GM18873 (cell line): ENCODE measurements around the gene UMOD.
"Not testable (repeated sequence)": the region's sequence is repeated elsewhere in the genome, so short reads cannot be mapped to it uniquely, and the experiment has no call there.

Source experiments
- ATAC-seq: cut with Tn5 transposase; IDR thresholded peaks from one replicate; pipeline ENCODE4 v1.9.1; 2021; ENCODE audit warnings: mild to moderate bottlenecking, moderate library complexity, moderate number of reproducible peaks; ENCODE audit not compliant: unreplicated experiment, low FRiP score

UMOD gene

DNA sequence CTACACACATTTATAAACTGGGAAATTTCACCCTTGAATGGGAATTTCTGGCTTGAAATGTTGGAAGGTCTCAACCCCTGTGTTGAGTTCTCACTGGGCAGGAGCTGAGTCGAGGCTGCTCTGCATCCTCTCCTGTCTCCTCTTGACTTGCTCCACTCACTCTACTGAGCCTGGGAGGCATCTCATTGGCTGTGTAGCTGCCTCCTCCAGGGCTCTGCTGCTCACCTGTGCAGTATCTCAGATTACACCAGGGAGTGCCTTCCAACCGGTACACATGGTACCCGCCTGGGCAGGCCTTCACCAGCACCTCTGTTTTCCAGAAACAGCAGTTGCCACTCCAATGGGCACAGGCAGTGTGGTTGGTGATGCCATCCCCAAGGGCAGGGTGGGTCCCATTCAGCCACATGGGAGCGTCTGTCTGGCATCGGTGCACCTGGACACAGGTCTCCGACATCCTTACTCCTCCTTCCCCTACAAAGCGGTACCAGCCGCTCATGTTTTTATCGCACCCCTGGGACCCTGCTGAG, 28.9 kb downstream of the UMOD start:
- ATAC-seq = no peak

DNA sequence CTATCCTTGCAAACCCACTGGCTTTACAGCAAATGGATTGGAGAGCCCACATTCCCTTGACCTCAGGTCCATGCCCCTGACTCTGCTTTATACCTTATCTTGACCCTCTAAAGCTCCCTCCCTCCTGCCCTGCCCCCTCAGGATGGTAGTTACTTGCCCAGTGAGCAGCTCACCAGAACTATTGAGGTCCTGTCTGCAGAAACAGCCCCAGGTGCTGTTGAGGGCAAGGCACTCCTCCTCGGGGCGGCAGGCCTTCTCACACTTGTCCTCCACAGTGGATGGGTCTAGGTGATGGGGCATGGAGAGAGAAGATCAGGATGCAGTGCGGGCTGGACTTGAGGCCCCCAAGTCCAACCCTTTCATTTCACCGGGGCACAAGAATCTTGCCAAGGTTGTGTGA, 29.8 kb downstream of the UMOD start:
- ATAC-seq = no peak

DNA sequence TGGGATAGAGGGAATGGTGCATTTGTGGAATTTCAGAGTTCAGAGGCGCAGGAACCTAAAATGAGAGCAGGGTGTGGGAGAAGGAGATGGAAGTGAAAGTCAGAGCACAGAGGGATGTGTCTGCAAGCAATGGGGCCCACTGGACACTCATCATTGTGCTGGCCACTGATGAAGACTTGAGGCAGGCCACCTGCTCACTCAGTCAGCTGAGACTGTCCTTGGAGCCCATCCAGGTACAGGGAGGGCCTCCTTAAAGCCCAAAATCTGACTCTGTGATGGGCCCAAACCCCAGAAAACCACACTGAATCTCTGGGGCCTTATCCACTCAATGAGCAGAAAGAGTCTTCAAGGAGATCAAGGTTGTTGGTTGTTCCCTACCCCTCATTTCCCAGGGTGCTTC, 30.8 kb downstream of the UMOD start:
- no peak for ATAC-seq

DNA sequence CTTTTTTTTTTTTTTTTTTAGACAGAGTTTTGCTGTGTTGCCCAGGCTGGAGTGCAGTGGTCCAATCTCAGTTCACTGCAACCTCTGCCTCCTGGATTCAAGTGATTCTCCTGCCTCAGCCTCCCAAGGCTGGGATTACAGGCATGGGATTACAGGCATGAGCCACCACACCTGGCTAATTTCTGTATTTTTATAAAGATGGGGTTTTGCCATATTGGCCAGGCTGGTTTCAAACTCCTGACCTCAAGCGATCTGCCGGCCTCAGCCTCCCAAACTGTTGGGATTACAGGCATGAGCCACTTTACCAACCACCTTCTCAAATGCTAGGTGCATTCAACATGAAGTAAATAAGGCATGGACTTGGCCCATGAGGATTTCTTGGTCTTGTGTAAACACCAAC, 31.5 kb downstream of the UMOD start:
- ATAC-seq = not testable (repeated sequence)

DNA sequence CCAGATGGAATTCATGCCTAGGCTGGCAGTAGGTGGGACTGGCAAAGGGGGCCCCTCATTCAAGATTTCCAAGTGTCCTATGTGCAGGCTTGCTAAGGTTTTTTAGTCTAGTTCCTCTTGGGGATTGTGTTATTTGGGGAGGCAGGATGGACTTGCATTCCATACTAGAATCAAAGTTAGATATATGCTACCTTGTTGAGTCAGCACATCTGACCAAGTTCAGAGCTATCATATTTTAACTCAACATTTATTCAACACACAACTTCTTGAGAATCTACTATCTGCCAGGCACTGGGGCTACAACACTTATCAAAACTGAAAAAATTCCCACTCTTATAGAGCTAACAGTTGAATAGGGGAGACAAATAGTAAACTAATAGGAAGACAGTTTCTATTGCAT, 31.9 kb downstream of the UMOD start:
- no peak for ATAC-seq

DNA sequence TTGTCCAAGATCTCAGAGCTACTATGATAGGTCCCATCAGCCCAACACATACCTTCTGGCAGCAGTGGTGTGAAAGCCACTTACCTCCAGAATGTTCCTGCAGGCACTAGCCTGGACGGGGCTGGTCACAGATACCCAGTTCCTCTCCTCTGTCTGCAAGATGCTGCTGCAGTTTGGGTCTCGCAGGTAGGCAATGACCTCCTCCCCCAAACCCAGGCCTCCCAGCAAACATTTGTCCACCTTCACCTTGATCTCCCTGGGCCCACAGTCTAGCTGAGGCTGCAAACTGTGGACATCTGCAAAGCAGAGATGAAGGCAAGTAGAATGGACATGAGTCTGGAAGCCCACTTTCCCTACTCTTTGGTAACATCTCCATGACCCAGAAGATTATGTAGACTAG, 32.3 kb downstream of the UMOD start:
- ATAC-seq = no peak

DNA sequence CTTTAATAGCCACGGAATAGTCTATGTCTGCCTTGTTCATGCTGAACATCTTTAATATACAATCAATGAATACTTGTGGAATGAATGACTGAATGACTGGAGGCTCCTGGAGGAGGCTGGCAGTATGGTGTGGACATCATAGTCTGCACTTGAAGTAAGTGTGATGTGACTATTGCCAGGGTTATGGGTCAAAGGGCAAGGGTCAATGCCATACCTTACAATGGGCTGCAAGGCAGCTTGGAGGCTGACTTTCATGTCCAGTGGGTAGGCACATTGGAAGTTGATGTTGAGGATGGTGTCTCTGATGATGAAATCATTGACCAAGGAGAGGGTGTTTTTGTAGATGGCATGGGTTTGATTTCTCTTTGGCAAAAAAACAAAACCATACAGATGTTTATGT, 33.1 kb downstream of the UMOD start:
- ATAC-seq = no peak

DNA sequence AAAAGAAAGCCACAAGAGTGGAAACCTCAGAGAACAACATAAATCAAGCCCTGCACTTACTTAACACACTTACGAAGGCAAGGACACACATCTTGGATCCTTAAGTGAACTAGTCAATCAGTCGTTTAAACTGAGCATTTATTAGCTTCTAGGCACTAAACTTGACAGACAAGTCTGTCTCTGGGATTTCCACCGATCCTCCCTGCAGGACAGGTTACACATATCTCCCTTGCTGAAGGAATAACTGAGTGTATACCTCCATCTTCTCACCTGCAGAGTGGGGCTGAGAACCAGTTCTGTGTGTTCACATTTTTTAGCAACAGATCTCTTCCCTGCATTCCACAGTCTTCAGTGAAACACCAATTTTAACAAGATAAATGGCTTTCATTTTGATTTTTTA, 34.1 kb downstream of the UMOD start:
- ATAC-seq = no peak

DNA sequence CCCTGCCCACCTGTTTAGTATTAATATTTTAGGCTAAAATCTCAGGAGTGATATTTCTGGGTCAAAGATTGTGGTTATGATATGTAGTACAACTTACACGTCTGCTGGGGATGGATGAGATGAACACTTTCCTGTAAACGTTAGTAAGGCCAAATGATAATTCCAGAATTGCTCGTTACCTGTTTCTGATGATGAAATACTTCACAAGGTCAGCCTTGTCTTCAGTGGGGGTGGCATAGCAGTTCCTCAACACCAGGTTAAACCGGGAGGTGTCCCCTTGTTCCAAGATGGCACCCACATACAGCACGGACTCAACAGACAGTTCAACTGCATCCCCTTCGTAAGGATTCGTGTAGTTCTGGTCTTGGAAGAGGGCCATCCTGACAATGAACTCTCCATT, 34.5 kb downstream of the UMOD start:
- no peak for ATAC-seq

DNA sequence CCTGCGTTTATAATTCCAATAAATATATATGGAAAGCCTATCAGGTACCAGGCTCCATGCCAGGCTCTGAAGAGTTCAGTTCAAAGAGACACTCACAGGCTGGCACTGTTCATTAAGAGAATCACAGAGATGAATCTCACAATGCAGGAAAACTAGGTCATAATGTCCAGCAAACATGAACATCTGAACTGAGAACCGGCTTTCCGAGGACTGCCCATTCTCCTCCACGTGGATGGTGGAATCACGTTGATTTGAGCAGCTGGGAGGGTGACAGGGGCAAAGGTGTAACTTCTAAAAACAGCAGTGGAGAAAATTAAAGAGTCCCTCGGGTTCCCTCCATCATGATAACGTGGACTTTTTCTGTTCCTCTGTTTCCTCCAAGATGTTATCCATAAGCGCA, 35.4 kb downstream of the UMOD start:
- ATAC-seq = no peak

DNA sequence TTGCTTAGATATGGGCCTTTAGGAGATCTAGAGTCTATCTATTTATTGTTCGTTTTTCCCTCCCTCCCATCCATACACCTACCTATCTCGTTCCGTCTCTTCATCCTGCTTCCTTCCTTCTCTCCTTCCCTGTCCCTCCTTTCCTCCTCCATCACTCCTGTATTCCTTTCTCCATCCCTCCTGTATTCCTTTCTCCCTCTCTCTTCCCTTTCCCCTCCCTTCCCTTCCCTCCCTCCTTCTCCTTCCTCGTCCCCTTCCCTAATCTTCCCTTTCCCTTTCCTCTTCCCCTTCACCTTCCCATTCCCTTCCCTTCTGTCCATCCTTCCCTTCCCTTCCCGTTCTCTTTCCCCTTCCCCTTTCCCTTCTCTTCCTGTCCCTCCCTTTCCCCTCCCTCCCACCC, 35.8 kb downstream of the UMOD start:
- ATAC-seq = no peak

DNA sequence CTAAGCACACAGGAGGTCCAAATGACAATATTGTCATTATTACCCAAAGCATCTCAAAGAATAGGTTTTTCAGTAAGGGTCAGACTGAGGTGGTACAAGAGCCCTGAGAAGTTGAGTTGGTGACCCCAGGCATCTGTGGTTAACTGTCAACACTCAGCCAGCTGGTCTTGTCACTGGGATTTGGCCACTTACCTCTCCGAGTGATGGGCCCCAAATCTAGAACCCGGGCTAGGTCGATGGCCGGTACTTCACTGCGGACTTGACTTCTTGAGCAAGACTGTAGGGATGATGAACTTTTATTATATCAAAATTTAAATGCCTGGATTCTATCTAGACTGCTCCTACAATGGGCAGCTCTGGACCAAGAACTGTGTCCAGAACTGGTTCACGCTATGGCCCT, 36.8 kb downstream of the UMOD start:
- no peak for ATAC-seq

DNA sequence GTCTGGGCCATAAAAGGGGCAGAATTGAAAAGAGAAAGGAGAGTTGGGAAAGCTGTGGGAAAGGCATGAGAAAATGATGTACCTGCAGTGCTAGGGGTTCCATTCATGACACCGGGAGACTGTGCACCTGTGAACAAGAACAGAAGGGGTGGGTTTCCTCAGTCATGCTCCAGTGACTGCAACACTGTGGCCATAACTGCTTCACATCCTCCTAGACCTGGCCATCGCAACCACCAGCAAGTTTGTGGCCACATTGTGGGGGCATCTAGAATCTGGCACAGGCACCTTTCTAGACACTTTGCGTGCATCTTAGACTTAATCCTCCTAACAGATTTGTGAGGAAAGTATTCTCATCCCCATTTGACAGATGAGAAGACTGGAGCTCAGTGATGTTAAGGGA, 37.9 kb downstream of the UMOD start:
- no peak for ATAC-seq

DNA sequence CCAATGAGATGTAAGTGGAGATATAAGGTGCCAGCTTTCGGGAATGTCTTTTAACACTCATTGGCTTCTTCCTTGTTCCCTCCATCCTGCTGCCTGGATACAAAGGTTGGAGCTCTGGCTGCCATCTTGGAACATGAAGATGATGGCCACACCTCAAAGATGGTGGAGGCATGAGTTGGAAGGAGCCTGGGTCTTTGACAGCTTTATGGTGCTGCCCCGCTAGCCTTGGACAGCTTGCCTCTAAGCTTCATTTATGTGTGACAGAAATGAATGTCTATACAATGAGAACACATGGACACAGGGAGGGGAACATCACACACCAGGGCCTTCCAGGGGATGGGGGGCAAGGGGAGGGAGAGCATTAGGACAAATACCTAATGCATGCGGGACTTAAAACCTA, 38.8 kb downstream of the UMOD start:
- ATAC-seq = no peak

DNA sequence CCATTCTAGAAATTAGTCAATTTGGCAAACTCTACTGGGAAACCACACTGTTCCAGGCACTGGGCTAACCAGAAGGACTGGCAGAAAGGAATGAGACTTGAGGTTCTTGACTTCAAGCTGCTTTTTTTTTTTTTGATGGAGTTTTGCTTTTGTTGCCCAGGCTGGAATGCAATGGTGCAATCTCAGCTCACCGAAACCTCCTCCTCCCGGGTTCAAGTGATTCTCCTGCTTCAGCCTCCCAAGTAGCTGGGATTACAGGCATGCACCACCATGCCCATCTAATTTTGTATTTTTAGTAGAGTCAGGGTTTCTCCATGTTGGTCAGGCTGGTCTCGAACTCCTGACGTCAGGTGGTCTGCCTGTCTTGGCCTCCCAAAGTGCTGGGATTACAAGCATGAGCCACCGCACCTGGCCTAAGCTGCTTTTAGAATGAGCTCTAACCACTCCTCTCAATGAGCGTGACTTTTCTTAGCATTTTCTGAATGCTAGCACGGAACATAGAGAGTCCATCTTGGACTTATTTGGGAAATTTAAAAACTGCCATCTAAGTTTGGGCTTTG, 39.9 kb downstream of the UMOD start:
- not testable (repeated sequence) for ATAC-seq

DNA sequence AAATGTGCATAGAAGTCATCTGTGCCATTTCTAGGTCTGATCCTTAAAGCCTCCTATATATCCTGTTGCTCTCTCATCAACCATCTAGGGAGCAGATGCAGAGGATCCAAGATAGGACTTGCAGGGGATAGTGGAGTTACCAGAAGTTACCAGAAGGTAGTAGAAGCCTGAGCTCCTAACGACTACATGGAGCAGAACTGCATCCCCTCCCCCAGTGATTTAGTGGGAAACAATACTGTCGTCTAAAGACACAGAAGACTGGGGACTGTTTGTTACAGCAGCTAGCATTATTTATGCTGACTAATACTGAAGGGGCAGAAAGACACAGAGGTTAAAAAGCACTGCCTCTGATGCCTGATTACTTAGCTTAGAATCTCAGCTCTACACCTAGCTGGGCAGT, 41.0 kb downstream of the UMOD start:
- no peak for ATAC-seq

DNA sequence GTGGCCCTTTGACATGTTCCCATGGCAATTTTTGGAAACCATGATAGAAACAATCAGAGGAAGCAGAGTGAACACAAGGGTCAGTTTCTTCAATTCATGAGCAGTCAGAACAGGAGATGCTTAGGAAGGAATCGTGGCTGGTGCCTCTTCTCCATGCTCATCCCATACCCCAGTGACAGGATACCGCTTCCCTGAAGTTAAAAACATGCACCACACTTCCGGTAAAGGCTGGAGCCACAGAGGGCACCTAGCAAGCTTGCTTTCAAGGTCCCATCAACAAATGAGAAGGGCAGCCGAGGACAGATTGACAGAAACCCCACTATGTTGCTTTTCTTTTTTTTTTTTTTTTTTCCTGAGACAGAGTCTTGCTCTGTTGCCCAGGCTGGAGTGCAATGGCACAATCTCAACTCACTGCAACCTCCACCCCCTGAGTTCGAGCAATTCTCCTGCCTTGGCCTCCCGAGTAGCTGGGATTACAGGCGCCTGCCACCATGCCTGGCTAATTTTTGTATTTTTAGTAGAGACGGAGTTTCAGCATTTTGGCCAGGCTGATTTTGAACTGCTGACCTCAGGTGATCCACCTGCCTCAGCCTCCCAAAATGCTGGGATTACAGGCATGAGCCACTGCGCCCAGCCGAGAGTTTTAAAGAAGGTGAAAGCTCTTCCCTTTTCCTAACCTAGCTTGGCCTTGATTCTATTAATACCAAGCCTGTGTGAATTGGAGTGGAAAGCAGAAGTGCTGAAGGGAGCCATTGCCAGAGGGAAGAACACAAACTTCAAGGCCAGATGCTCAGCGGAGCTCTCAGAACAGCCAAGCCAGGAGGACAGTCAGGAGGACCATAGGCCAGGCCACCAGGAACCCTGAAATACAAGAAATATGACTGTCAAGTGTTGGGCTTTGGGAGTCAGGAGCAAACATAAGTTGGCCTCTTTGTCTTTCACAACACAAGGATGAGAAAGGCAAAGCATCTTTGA, 41.8 kb downstream of the UMOD start:
- ATAC-seq = no peak

DNA sequence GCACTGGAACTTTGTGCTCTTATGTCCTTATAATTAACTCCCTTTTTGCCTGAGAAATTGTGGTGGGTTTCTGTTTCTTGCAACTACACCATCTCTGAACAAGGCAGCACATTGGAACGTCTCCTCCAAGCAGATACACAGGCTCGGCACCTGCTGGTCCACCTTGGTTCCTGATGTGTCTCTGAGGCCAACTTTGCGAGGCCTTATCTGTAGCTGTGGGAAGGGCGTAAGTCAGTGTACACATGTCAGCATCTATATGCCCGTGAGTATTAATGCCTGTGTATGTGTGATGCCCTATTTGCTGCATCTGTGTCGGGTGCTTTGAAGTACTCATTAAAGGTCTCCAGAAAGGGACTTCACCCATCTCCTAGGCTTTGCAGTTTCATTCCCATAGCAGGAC, 42.7 kb downstream of the UMOD start:
- no peak for ATAC-seq

DNA sequence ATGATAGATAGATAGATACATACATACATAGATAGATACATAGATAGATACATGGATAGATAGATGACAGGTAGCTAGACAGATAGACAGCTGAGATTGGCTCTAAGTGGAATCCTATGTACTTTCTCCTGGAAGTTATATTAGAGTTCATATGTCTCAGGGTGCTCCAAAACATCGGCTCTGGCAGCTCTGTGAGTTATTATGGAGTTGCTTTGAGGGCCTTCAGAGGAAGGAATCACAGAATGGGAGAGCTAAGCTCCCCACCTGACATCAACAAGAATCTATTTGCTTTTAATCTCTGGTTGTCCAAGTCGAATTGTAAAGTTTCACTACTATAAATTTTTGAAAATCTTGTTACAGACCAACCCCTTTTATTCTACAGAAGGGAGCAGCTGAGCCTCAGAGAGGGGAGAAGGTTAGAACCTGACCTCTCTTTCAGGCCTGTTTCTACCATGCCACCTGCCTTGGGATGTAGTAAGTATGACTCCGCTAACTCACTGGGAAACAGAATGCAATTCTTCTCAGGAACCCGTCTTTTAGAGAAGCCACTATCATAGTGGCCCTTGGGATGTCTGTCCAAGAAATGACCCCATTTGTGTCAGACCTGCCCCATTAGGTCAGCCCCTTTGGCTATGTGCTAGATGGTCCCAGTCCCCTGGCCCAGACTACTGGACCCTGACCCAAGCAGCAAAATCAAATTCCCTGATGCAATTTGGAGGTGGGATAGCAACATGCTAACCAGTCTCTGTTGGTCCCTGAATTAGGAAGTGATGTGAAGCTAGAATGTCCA, 43.5 kb downstream of the UMOD start:
- ATAC-seq = no peak

DNA sequence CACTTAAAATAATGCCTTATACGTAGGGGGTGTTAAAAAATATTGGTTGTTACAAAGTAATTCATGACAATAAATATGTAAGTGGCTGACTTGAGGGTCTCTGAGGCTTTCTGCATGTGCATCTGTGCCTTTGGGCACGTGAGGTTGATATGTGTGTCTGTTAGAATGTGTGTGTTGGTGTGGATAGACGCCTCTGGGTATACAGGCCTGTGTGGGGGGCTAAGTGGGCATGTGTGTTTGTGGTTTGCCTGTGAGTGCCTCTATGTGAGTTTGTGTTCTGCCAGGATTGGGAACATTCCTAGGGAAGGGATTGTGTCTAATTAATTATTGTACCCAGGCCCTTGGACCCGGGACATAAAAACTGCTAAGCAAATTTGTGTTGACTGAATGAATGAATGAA, 44.2 kb downstream of the UMOD start:
- no peak for ATAC-seq

DNA sequence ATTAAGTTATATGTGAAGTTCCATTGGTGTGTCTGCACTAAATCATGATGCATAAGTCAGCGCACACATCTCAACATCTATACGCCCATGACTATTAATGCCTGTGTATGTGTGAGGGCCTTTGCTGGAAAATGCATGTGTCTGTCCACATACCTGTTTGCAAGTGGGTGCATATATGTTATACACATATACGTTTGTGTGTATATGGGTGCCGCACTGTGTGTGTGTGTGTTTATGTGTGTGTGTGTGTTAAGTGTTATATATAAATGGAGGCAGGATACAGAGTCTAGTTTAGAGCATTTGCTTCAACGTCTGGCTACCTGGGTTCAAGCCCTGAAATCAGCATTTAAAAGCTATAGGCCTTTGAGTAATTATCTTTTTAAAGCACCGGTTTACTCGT, 44.7 kb downstream of the UMOD start:
- no peak for ATAC-seq
